GM04503 (cell line): ENCODE results near the gene RSF1.
"Not testable (repeated sequence)": the region's sequence is repeated elsewhere in the genome, so short reads cannot be mapped to it uniquely, and the experiment has no call there.

Experiments
- DNase-seq: peaks from one replicate; pipeline ENCODE4 v3.0.0-alpha.2; 2012; ENCODE audit warnings: low read depth

RSF1 gene

DNA sequence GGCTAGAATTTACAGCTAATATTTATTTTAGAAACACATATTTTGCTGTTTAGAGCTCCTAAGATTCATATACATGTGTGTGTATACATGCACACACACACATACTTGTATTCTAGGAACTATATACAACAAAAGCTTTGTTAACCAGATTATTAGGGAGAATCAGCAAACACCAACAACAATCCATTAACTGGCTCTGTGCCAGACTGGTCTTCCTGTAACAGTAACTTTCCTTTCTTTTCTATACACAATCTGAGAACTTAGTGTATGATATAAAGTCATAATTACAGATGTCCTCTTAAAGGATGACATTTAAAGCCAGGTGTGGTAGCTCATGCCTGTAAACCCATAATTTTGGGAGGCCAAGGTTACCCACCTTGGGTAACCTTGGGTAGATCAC is 133.4 kb downstream of the RSF1 start:
- no peak for DNase-seq

DNA sequence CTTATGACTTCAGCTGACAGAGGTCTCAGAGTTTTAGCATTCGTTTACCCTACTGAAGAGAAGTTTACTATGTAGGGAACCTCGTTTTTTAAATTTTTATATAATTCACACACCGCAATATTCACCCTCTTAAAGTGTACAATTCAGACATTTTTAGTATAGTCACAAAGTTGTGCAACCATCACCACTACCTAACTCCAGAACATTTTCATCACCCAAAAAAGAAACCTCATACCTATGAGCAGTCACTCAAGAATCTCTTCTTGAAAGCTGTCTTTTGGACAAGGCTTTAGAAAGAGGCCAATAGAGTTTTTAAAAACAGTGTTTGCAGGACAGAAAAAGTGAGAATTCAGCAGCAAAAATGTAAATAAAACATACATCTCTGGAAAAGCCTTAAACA is 143.4 kb downstream of the RSF1 start:
- no peak for DNase-seq

DNA sequence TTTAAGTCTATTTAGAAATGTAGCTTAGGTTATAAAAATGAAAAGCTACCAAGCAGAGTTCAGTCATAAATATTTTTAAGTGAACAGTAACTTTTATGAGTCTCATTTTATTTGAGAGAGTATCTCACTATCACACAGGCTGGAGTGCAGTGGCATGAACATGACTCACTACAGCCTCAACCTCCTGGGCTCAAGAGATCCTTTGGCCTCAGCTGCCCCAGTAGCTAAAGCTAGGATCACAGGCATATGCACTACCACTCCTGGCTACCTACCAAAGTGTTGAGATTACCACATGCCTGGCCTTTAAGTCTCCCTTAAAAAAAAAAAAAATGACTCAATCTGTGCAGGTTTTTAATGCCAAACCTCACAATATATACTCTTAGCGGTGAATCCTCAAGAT is 148.3 kb downstream of the RSF1 start:
- peak; percentile 86 for DNase-seq

DNA sequence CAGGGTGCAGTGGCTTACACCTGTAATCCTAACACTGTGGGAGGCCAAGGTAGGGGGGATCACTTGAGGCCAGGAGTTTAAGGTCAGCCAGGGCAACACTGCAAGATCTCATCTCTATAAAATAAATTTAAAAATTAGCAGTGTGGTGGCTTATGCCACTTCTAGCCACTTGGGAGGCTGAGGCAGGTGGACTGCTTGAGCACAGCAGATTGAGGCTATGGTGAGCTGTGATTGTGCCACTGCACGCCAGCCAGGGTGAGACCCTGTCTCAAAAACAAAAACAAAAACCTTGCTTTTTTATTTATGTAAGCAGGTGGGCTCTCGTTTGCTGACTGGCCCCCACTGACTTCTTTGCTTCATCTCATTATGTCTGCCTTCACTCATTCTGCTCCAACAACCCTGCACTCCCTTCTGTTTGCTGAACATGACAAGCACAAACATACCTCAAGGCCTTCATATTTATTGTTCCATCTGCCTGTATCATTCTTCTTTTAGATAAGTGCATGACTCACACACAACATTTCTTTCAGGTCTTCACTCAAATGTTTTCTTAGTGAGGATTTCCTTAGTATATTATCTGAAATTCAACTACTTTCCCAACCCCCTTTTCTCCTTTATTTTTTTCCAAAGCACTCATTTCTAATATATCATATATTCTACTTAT is 150.5 kb downstream of the RSF1 start:
- DNase-seq = no peak

DNA sequence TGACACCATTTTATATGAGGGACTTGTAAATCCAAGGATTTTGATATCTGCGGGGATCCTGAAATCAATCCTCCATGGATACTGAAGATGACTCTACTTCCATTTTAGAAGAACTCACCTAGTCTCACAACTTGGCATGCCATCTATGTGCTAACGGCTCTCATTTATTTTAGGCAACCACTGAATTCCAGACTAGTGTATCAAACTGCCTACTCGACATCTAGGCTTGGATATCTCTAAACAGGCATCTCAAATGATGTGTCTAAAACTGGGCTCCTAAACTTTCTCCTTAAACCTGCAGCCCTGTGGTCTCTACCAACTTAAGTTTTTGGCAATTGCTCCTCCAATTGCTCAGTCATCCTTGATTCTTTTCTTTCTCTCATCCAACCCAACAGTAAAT is 151.8 kb downstream of the RSF1 start:
- DNase-seq = no peak

DNA sequence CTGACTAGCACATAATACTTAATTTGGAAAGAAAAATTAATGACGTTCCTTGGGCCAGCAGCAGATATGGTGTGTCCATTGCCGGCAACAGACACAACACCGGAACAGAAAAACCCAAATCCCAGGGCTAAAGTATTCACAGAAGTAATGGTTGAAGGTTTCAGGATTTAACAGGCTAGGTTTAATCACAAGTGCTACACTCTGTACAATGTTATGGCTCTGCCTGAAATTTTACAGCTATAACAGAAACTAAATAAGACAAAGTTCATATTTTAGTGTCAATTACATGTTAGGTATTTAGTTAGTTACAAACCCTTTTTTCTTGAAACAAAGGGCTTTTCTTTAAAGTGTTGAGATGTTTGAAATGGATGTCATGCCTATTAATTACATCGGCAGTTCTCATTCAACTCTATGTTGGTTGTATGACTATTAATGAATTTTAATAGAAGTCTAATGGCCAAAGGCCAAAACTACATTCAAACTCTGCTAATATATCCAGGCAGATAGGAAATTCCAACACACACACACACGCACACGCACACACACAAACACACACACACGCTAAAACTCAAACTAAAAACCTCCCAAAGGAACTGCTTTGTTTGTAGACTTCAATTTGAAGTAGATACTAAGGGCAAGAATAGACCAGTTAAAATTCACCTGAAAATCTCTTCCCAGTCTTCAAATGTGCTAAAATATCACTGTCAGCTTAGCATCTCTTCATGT is 155.1 kb downstream of the RSF1 start:
- no peak for DNase-seq

DNA sequence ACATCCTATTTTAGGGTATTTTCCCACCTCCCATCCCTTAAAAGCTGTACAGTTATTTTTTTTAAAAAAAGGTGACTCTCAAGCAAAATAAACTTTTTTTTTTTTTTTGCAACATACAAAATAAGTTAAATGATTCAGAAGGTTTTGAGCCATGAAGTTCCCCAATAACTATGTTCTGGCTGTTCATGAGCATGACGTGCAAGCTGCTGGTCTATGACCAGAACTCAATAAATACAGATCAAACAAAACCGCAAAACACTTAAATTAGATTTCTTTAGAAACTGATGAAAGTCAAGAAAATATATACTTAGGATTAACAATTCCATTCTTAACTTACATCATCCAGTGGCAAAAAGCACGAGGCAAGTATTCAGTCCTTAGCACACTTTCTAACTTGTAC is 158.9 kb downstream of the RSF1 start:
- no peak for DNase-seq

DNA sequence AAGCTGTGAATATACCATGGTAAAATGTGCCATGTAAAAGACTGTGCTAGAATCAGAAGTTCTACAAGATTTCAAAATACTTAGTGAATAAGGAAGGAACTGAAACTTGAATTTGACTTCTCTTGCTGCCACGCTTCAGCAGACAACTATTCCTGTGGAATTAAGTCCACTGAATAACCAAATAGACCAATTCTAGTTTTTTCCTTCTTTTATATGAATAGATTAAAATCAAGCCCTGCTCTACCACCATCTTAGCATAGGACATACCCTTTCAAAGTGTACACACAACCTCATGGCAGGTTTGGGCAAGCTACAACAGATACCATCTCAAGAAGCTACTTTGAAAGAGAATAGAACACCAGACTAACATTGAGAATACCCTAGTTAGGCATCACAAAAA is 159.6 kb downstream of the RSF1 start:
- DNase-seq = no peak

DNA sequence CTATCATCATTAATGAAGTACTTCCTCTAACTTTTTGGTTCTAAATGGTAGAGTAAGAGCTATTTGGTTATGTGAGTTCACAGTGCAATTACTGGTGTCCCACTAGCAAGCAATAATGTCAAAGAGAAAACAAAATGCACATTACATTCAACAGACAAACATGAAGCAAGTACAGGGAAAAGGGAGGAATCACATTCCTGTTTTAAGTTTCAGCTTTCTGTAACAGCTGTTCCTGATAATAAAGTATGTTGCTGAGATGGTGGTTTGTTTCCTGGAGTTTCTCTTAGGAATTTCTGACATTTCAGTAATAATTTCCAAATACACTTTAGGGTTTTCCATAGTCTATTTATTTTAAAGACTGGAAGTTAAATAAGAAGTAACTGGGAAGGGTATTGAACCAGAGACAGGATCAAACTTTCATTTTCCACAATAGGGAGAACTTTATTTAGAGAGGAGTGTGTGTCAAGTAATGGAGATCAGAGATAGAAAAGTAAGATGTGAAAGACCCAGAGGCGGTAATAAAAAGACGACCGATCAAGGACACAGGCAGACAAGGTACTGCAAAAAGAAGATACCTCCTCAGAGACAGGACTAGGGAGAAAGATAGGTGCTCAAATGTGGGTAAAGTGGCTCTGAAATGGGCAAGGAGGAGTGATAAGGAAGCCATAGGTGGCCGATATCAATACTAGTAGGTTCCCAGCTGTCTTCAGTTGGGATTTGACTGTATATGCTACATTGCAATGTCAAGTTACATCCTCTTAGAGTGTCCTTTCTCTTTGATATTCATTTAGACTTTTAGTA is 162.1 kb downstream of the RSF1 start:
- DNase-seq = peak; percentile 50

DNA sequence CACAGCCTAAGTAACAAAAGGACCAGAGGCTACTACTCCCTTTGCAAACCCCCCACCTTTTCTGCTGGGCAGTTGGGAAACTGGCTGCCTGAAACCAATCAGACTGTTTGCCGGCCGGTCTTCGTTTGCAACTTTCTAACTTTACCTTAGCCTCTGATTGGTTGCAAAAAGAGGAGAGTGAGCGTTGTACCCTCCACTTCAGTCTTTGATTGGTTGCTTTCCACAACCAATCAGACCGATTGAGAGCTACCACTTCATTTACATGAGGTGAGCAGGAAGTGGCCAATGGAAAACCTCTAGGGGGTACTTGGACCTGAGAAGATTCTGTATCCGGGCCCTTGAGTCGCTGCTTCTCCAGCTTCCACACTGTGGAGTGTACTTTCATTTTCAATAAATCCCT is 164.2 kb downstream of the RSF1 start:
- no peak for DNase-seq

DNA sequence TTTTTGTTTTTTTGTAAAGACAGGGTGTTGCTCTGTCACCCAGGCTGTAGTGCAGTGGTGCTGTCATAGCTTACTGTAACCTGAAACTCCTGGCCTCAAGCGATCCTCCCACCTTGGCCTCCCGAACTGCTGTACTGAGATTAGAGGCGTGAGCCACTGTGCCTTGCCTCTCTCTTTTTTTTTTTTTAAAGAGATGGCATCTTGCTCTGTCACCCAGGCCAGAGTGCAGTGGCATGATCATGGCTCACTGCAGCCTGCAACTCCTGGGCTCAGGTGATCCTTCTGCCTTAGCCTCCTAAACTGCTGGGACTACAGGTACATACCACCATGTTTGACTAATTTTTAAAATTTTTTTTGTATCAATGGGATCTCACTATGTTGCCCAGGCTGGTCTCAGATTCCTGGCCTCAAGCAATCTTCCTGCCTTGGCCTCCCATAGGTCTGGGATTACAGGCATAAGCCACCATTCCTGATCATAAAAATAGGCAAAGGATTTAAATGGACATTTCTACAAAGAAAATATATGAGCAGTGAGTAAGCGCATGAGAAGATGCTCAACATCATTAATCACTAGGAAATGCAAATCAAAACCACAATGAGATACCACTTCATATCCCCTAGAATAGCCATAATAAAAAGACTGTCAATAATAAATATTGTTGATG is 165.6 kb downstream of the RSF1 start:
- DNase-seq = no peak

DNA sequence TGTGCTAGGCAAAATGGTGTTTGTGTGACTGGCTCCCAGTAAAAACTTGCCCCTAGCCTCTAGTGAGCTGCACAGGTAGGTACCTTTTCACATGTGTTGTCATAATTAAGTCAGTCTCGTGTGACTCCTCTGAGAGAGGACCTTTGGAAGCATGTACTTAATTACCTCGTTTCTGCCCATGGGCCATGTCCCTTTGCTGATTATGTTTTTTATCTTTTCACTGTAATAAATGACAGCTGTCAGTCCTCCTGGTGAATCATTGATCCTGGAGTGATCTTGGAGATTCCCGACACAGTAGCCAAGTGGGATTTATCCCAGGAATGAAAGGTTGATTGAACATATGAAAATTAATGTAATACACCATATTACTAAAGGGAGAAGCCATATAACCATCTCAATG is 170.4 kb downstream of the RSF1 start:
- DNase-seq = no peak

DNA sequence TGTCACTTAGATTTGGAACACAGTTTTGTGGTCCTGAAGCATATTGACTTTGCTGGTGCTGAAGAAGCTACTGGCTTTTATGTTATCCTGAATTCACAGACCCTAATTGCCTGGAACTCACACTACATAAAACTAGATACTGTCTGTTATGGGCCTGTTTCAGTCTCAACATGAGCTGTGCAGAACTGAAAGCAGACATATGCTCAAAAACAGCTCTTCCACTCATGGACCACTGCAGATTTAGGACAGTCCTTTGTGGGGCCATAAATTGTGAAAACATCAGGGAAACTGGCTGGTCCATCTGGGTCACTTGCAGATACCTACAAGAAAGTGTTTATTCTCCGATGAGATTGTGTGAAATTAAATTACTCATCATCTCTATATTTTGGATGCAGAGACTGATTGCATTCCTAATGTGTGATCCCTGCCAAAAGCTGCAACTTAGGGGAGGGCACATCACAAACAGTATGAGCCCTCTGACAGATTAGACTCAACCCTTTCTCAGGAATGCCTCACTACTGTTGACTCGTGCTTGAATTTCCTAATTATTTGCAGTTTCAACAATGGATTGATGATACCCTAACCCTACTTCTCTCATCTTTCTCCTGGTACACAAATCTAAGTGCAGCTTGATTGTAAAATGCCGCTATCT is 172.7 kb downstream of the RSF1 start:
- DNase-seq = no peak

DNA sequence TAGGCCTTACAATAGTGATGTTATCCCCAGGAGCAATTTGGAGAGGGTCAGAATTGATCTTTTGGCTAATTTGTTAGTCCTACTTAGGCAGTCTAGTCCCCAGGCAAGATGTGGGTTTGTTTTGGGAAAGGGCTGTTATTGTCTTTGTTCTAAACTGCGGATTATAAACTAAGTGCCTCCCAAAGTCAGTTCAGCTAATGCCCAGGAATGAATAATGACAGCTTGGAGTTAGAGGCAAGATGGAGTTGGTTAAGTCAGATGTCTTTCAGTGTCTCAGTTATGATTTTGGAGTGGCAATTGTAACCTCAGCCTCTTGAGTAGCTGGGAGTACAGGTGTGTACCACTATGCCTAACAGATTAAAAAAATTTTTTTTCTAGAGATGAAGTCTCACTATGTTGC is 175.6 kb downstream of the RSF1 start:
- no peak for DNase-seq

DNA sequence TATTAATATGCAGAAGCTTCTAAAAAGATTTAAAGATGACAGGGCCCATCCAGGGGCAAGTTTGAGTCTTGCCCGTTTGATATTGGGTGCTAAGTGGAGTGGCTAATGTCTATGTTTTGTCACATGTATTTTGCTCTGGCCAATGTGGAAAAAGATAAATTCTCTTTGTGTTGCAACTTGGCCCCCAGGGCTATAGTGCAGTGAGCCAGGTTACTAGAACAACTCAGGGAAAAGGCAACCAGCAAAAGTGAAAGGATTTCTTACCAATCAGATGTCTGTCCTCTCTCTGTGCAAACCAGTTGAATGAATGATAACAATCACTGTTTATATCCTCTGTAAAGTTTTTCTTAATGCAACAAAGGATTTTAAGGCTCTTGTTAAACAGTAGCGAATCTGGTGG is 178.3 kb downstream of the RSF1 start:
- no peak for DNase-seq

DNA sequence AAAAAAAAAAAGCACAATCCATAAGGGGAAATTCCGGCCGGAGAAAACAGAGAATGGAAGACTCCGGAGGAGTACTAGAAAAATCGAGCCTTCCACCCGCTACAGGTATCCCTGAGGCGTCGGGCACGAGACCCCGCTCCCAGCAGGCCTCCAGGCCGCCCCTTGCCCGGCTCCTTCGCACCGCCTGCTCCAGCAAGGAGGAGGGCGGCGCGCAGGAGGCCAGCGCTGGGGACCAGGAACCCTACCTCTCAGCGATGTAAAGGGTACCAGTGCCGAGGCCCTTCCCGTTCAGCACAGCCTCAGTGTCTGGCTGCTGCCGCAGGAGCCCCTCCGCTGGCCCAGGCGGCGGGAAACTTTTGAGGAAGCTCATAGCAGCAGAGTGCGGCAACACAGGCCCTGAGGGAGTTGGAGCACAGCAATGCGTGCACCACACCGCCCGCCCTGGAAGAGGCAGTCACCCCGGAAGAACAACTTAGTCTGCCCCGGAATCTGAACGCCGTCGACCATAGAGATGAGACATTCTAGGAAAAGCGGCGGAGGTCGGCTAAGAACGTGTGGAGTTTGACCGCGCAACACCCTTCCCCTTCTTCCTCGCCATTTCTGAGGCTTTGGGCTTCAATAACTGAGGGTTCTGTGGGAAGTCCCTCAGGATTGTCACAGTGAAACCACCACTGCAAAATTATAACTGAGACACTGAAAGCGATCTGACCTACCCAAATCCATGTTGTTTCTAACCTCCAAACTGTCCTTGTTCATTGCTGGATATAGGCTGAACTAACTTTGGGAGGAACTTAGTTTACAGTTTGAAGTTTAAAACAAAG is 183.0 kb downstream of the RSF1 start, which contains the start of gene CLNS1A:
Gene CLNS1A (minus strand): TSS at position 450 of the 821 bp plus-strand sequence. CDS start 80 bp downstream, at position 370.
- peak; percentile 53 for DNase-seq

DNA sequence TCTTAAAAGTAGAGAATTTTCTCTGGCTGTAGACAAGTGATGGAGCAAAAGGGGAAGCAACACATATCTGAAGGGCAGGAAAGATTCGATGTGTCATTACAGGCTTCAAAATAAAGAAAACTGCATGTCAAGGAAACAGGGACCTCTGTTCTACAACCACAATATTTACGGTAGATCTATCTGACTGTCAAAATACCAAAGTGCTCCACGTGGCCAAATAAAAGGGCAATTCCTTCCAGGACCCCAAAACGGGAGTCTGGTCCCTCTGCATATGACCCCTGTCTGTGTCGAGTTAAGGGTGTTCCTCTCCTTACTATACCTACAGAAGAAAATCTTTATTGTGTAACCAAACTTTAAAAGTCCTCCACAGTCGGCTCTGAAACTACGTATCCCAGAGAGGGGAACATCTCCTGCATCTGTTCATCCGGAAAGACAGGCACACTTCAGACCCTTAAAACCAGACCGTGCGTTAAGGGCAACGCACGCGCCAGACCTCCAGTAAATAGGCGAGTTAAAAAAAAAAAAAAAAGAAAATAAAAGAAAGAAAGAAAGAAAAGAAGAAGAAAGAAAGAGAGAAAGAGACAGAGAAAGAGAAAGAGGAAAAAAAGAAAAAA is 183.7 kb downstream of the RSF1 start:
- no peak for DNase-seq

DNA sequence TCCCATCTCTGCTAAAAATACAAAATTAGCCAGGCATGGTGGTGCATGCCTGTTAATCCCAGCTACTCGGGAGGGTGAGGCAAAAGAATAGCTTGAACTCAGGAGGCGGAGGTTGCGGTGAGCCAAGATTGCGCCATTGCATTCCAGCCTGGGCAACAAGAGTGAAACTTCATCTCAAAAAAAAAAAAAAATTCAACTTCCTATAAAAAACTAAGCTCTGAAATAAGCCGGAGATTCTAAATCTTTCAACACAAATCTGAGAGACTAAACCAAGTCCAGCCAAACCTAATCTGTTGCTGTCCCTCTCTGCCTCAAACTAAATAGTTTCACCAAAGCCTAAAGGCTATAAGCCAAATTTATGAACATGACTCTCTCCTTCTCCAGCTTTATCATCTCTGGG is 186.6 kb downstream of the RSF1 start:
- DNase-seq = not testable (repeated sequence)

DNA sequence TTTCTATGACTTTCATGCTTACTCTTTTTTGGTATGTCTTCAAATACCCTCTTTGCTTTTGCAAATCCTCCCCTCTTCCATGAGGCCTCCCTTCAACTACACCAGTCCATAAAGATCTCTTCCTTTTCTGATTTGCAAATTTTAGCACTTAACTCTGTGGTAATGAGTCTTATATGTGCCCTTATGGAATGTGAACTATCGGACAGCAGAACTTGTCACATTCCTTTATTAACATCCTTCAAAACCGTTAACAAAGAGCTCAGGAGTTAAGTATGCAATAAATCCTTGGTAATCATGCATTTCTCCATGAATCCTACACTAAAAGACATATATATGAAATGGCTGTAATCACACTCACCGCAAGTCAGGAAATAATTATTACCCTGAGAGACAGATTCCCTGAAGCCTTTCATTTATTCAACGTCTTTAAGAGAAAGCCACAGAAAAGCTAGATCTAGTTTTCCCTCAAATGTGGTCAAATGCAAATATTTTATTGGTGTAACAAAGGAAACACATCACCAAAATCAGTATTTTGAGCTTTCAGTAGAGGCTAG is 190.3 kb downstream of the RSF1 start:
- DNase-seq = no peak

DNA sequence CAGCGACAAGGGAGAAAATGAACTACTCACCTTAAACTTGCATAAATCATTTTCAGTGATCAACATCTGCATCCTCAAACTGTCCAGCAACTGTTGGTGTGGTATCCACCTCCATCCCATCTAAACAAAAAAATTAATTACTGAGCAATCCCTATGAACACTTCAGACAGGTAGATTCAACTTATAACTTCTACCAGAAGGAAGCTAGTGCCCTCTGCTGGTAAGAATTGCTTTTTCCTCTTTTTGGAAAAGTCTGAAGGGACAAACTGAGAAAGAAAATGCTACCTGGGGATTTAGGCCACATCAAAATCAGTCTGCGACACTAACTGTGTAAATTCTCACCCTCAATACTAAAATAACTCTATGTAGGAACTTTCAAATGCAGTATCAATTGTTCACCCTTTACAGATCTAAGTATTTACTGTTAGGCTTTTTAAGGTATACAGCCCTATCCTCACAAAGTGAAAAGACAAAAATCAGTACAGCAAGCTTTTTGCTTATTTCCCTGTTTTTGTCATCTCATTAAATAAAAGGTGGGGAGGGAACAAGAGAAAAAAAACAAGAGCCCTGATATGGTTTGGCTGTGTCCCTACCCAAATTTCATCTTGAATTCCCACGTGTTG is 200.8 kb downstream of the RSF1 start:
- DNase-seq = no peak
